K562 (cell line): ENCODE measurements around the gene HAUS7. TPM values are rescaled to one million over a fixed set of nuclear protein-coding genes. Genes with fewer than 3 reads are reported as not detected.

ENCODE experiments used
- ATAC-seq: fragments of 200-7000 bp; cut with Tn5 transposase; 3 replicates; pipeline ENCODE4 v1.9.1; 2020; ENCODE audit warnings: moderate library complexity
- Bru-seq: library from RNA; stranded (reverse); fragments of 400-500 nt; gene quantifications from one replicate; lab custom pipeline; 2021; lab: Mats Ljungman, UMichigan
- BruChase-seq, 2 experiments: library from RNA; stranded (reverse); fragments of 400-500 nt; gene quantifications; one replicate each; lab custom pipeline; 2021; lab: Mats Ljungman, UMichigan
- BruUV-seq: library from RNA; stranded (reverse); fragments of 400-500 nt; replicated peaks from 2 replicates; lab custom pipeline; 2021; lab: Mats Ljungman, UMichigan
- CTCF ChIA-PET: fragments of 300-600 bp; formaldehyde crosslinking; extraction: SDS; loops from one replicate; lab custom pipeline; 2021; ENCODE audit warnings: low intra/inter-chr PET ratio; lab: Yijun Ruan, JAX
- POLR2A ChIA-PET: fragments of 300-600, 350-650 bp; sonication (Branson Sonifier 250); formaldehyde crosslinking; extraction: SDS; loops from one replicate; lab custom pipeline; 2021; ENCODE audit warnings: antibody characterized with exemption, inconsistent platforms; lab: Yijun Ruan, JAX
- DNase-seq, 4 experiments: peaks; one replicate each; pipeline versions ENCODE4 v3.0.0 to v3.0.0-alpha.2; 2011 to 2018; ENCODE audit warnings: low spot score in 3 of 4, mixed read lengths in 3 of 4; ENCODE audit errors: extremely low read depth in 1 of 4
- FAIRE-seq: peaks from 2 replicates; lab custom pipeline; 2011; peaks lifted over from hg19 to GRCh38; lab: Jason Lieb, UNC
- H2AFZ ChIP-seq: 2 replicates; pipeline ENCODE4 v1.6.0; 2011; ENCODE audit warnings: low read depth, low read length, control low read depth, inconsistent platforms
- H3K27ac ChIP-seq: fragments of 200-600 bp; 3 replicates; pipeline ENCODE4 v1.8.0; 2011; ENCODE audit warnings: low read depth, mild to moderate bottlenecking, control low read depth, inconsistent platforms, low read length, moderate library complexity, mixed read lengths; ENCODE audit errors: extremely low read depth
- H3K27me3 ChIP-seq, 2 experiments: fragments of 300-600 bp in 1 of 2; 2 replicates in 1 of 2; 3 replicates in 1 of 2; pipeline versions ENCODE4 v1.6.0 to v1.8.0; 2011; ENCODE audit warnings: inconsistent platforms in 2 of 2, low read length in 2 of 2, mild to moderate bottlenecking in 1 of 2, mixed read lengths in 1 of 2, moderate library complexity in 1 of 2; ENCODE audit not compliant: control insufficient read depth in 2 of 2, insufficient read depth in 2 of 2
- H3K36me3 ChIP-seq: fragments of 300-600 bp; 3 replicates; pipeline ENCODE4 v1.8.0; 2011; ENCODE audit warnings: mild to moderate bottlenecking, low read length, inconsistent platforms; ENCODE audit not compliant: control insufficient read depth, insufficient read depth
- H3K4me1 ChIP-seq, 2 experiments: fragments of 200-600 bp in 1 of 2; replicated peaks in 1 of 2; 2 replicates in 1 of 2; 3 replicates in 1 of 2; pipeline versions ENCODE4 v1.5.1 to v1.8.0; 2011; ENCODE audit warnings: inconsistent platforms in 2 of 2, low read length in 2 of 2, mild to moderate bottlenecking in 1 of 2, mixed read lengths in 1 of 2, moderate library complexity in 1 of 2; ENCODE audit not compliant: control insufficient read depth in 2 of 2, insufficient read depth in 2 of 2
- H3K4me2 ChIP-seq: 2 replicates; pipeline ENCODE4 v1.6.1; 2011; ENCODE audit warnings: low read length, control low read depth, inconsistent platforms, mixed read lengths; ENCODE audit not compliant: insufficient read depth
- H3K4me3 ChIP-seq: fragments of 200-600 bp; sonication (generic), shearing (Covaris generic); 2 replicates; pipeline ENCODE4 v1.5.1; 2016; ENCODE audit warnings: control low read depth, inconsistent platforms
- H3K79me2 ChIP-seq: fragments of 200-600 bp; 3 replicates; pipeline ENCODE4 v1.8.0; 2011; ENCODE audit warnings: low read length, inconsistent platforms; ENCODE audit not compliant: control insufficient read depth, insufficient read depth
- H3K9ac ChIP-seq, 2 experiments: 2 replicates each; pipeline versions ENCODE4 v1.6.0 to v1.6.1; 2011; ENCODE audit warnings: low read depth in 2 of 2, low read length in 2 of 2, control low read depth in 1 of 2, inconsistent platforms in 1 of 2, mild to moderate bottlenecking in 1 of 2, mixed read lengths in 1 of 2; ENCODE audit not compliant: insufficient read depth in 1 of 2
- H3K9me1 ChIP-seq: one replicate; pipeline ENCODE4 v1.6.0; 2011; ENCODE audit warnings: inconsistent platforms, mild to moderate bottlenecking, low read length, moderate library complexity; ENCODE audit not compliant: control insufficient read depth, insufficient read depth
- H3K9me3 ChIP-seq: replicated peaks from 2 replicates; pipeline ENCODE4 v1.5.1; 2011; ENCODE audit warnings: low read depth, low read length, inconsistent platforms; ENCODE audit not compliant: control insufficient read depth, insufficient read depth
- H4K20me1 ChIP-seq: replicated peaks from 2 replicates; pipeline ENCODE4 v1.6.1; 2011; ENCODE audit warnings: low read length, inconsistent platforms, mixed read lengths; ENCODE audit not compliant: control insufficient read depth, insufficient read depth
- ARID2 ChIP-seq: fragments of 450-650 bp; IDR thresholded peaks from 2 replicates; pipeline ENCODE4 v1.6.1; 2017; ENCODE audit warnings: antibody characterized with exemption, mild to moderate bottlenecking
- CCNT2 ChIP-seq: IDR thresholded peaks from 2 replicates; pipeline ENCODE4 v1.6.1; 2011; ENCODE audit warnings: borderline replicate concordance, low read depth, mild to moderate bottlenecking, moderate library complexity, mixed read lengths, low read length; ENCODE audit not compliant: insufficient read length; ENCODE audit errors: extremely low read depth
- DPF2 ChIP-seq: fragments of 450-650 bp; IDR thresholded peaks from 2 replicates; pipeline ENCODE4 v1.6.1; 2016
- HMG20A ChIP-seq: fragments of 450-650 bp; formaldehyde crosslinking; conservative IDR thresholded peaks from 2 replicates; pipeline ENCODE4 v1.4.0; 2020; ENCODE audit warnings: mild to moderate bottlenecking, mixed read lengths
- NCOA2 ChIP-seq, 2 experiments: fragments of 450-650 bp; IDR thresholded peaks; 2 replicates each; pipeline ENCODE4 v1.6.1; 2018; ENCODE audit warnings: mild to moderate bottlenecking in 2 of 2, moderate library complexity in 1 of 2; ENCODE audit not compliant: partially characterized antibody in 2 of 2
- NELFE ChIP-seq: IDR thresholded peaks from 2 replicates; pipeline ENCODE4 v1.6.1; 2011; ENCODE audit warnings: mild to moderate bottlenecking; ENCODE audit not compliant: insufficient read depth, insufficient read length
- SAFB ChIP-seq: fragments of 200-400 bp; formaldehyde crosslinking; IDR thresholded peaks from 2 replicates; pipeline ENCODE4 v1.6.1; 2017; ENCODE audit warnings: low read depth, low read length, borderline replicate concordance
- TARDBP ChIP-seq: fragments of 450-650 bp; IDR thresholded peaks from 2 replicates; pipeline ENCODE4 v1.6.1; 2016
- TCF3 ChIP-seq: sonication (generic); formaldehyde crosslinking; IDR thresholded peaks from 2 replicates; pipeline ENCODE4 v1.4.0; 2020; ENCODE audit warnings: mild to moderate bottlenecking, missing genetic modification reagents
- WGBS: fragments of 100-300 bp; shearing (Covaris generic); methylation state at CpG from one replicate; pipeline ENCODE4 v1.1.6; 2016; ENCODE audit warnings: low coverage, mixed read lengths; ENCODE audit not compliant: insufficient coverage; ENCODE audit errors: missing lambda C conversion rate; 5-methylcytosine and 5-hydroxymethylcytosine counted together
- in situ Hi-C: fragments of 300-500 bp; cut with MboI; formaldehyde crosslinking; loops from 4 replicates; pipeline ENCODE4 v1.15.0; 2018; ENCODE audit warnings: inconsistent platforms, mixed read lengths
- intact Hi-C: fragments of 100-400 bp; cut with micrococcal nuclease; formaldehyde crosslinking; loops from 2 replicates; pipeline ENCODE4 v1.14.2; 2022
- long read RNA-seq, 3 experiments: library from polyadenylated mRNA in 2 of 3; library from RNA in 1 of 3; unstranded in 2 of 3; stranded (forward) in 1 of 3; transcript quantifications; one replicate each; pipeline ENCODE4 v2.0.0, GENCODE V29; 2019 to 2022
- polyA minus RNA-seq, 3 experiments: library from RNA; depleted of rRNA, polyadenylated mRNA; stranded (reverse); fragments of >200 nt; gene quantifications; 2 replicates each; pipeline ENCODE4 v1.2.3, GENCODE V29; 2011
- polyA plus RNA-seq, 8 experiments: library from polyadenylated mRNA; depleted of rRNA in 4 of 8; stranded (reverse) in 5 of 8; unstranded in 3 of 8; fragments of >200 nt; fragmentation: Nextera tagmentation in 2 of 8; fragmentation: Illumina TruSeq in 1 of 8; extraction: Ambion mirVana in 2 of 8; extraction: Trizol in 1 of 8; gene quantifications; 2 replicates each; pipeline versions ENCODE4 v1.2.1 to v1.2.3, GENCODE V29; 2011 to 2014; ENCODE audit warnings: inconsistent platforms in 1 of 8, missing spikeins in 1 of 8
- total RNA-seq, 7 experiments: library from RNA; depleted of rRNA in 6 of 7; stranded (reverse); fragments of >200 nt in 6 of 7; fragmentation: Illumina TruSeq in 2 of 7; extraction: Trizol in 2 of 7; gene quantifications; 2 replicates each; pipeline versions ENCODE4 v1.2.1 to v1.2.3, GENCODE V29; 2011 to 2021; ENCODE audit warnings: low replicate concordance in 1 of 7
- TF ChIP-seq, protein P1 (sequence below), 3 experiments: IDR thresholded peaks in 2 of 3; conservative IDR thresholded peaks in 1 of 3; 2 replicates each; pipeline ENCODE4 v1.5.1; 2011 to 2012; ENCODE audit warnings: low read length in 3 of 3, mild to moderate bottlenecking in 3 of 3, control low read depth in 2 of 3, improper control_type of control experiment in 1 of 3, inconsistent platforms in 1 of 3, low read depth in 1 of 3, mixed read lengths in 1 of 3, moderate library complexity in 1 of 3; ENCODE audit not compliant: insufficient read depth in 2 of 3
- TF ChIP-seq, protein P2 (sequence below): fragments of 250-450 bp; sonication (Bioruptor Pico); IDR thresholded peaks from 2 replicates; pipeline ENCODE4 v1.5.0; 2021

HAUS7 gene
- 44.0 and 101 TPM in 2 replicates for total RNA-seq (2011; cell fraction: chromatin; rRNA removed; ENCODE audit: low replicate concordance)
- total RNA-seq (2011; cell fraction: nucleolus; rRNA removed): 58.2 and 63.4 TPM in 2 replicates
- total RNA-seq (2011; cell fraction: nucleoplasm; rRNA removed): 58.6 and 62.3 TPM in 2 replicates
- total RNA-seq (2014; rRNA removed) (64.7 and 64.8 TPM in 2 replicates), total RNA-seq (2014; rRNA removed; fragmentation: Illumina TruSeq; extraction: Trizol) (38.5 and 48.6 TPM in 2 replicates), total RNA-seq (2015; rRNA removed; fragmentation: Illumina TruSeq; extraction: Trizol) (48.8 and 51.0 TPM in 2 replicates), total RNA-seq (2021) (94.0 and 94.9 TPM in 2 replicates), polyA plus RNA-seq (2011; rRNA removed) (38.0 and 44.3 TPM in 2 replicates), polyA plus RNA-seq (2014; fragmentation: Illumina TruSeq; extraction: Trizol) (49.7 and 56.9 TPM in 2 replicates), polyA plus RNA-seq (2014; fragmentation: Nextera tagmentation; extraction: Ambion mirVana) (10 to 100 TPM in 1 of 2 experiments, 1 to 10 TPM in 1; 10.0 to 26.1 TPM), polyA plus RNA-seq (2014; rRNA removed) (70.4 and 75.6 TPM in 2 replicates), polyA minus RNA-seq (2011; rRNA and poly(A)+ RNA removed) (31.5 and 39.4 TPM in 2 replicates), Bru-seq, nascent RNA (percentile 34 among the genes with signal in this experiment), BruChase-seq, experiment 1, labeled RNA remaining after a 2-hour chase (percentile 29 among the genes with signal in this experiment), BruChase-seq, experiment 2, labeled RNA remaining after a 6-hour chase (percentile 27 among the genes with signal in this experiment)
- 72.4 and 100 TPM in 2 replicates for polyA plus RNA-seq (2011; cell fraction: cytosol; rRNA removed)
- polyA plus RNA-seq (2011; cell fraction: nucleus; rRNA removed): 177 and 204 TPM in 2 replicates
- polyA plus RNA-seq (2012): 58.0 and 101 TPM in 2 replicates
- polyA minus RNA-seq (2011; cell fraction: cytosol; rRNA and poly(A)+ RNA removed): 32.0 and 34.9 TPM in 2 replicates
- 41.2 and 50.9 TPM in 2 replicates for polyA minus RNA-seq (2011; cell fraction: nucleus; rRNA and poly(A)+ RNA removed)
- long read RNA-seq, experiment 1, transcript HAUS7-202 (10 exons, 1,363 nt): major isoform, 109 of 125 reads
- long read RNA-seq, experiment 1, partial matches to known transcripts: 6 of 125 reads
- long read RNA-seq, experiment 1, other reads (novel, unspliced or antisense): 8 of 125 reads
- long read RNA-seq, experiment 2, transcript HAUS7-202 (10 exons, 1,363 nt): major isoform, 27 of 32 reads
- long read RNA-seq, experiment 2, partial matches to known transcripts: 2 of 32 reads
- long read RNA-seq, experiment 2, other reads (novel, unspliced or antisense): 2 of 32 reads
- long read RNA-seq, experiment 3, transcript HAUS7-202 (10 exons, 1,363 nt): major isoform, 54 of 54 reads
- long read RNA-seq, experiment 3, partial matches to known transcripts: 0 of 54 reads
- long read RNA-seq, experiment 3, other reads (novel, unspliced or antisense): 0 of 54 reads

- POLR2A ChIA-PET: no interaction called here
- in situ Hi-C loops (no loop called here), intact Hi-C loops (loop anchor here (5.0 kb wide), 1 partner anchor 37 kb away; no protein-coding TSS in a partner anchor)
- Histone ChIP-seq H3K9me3 (no peaks in the 10 kb centered on the region), H3K4me2 (peak within 1 kb of the TSS; percentile 89), H3K36me3 (peaks cover 33% of the 10 kb centered on the region; the same call in 2 of the 3 replicates), H2AFZ (peak within 1 kb of the TSS; percentile 80), H3K9ac (peak within 1 kb of the TSS; percentile 83 to 97), H3K4me3 (peak within 1 kb of the TSS; percentile 92), H3K4me1 (peaks cover 4 to 54% of the 10 kb centered on the region in 2 experiments; a peak in 4 of 5 replicates), H3K27me3 (no peaks in the 10 kb centered on the region), H4K20me1 (no peaks in the 10 kb centered on the region), H3K27ac (peak within 1 kb of the TSS; percentile 77), H3K9me1 (no peaks in the 10 kb centered on the region), H3K79me2 (peaks cover 29% of the 10 kb centered on the region)
- DNase-seq (peak; percentile 91 to 97 (median 93)), ATAC-seq (peak; percentile 92), FAIRE-seq (peak; percentile 80)
- no TSS peak for BruUV-seq
- CTCF ChIA-PET: interaction anchor here (0.9 to 1.7 kb wide), 2 partner anchors 36 to 512 kb away, joined by 6 to 9 read pairs; no protein-coding TSS in a partner anchor
- 27% methylated on average over 15 of the region's 70 CpGs for WGBS
- TF ChIP-seq NCOA2 (IDR thresholded peaks at IDR 0.05; ENCODE audit: partially characterized antibody in 2 of 2) (no peak), DPF2 (0 out of 2 replicates have a peak, but pooled peaks have one; percentile 18), SAFB (no peak), ARID2 (no peak), TARDBP (no peak), HMG20A (CRISPR knock-in tag) (no peak), CCNT2 (no peak), TCF3 (CRISPR knock-in tag) (no peak), NELFE (no peak)
- TF ChIP-seq, protein P1, sequence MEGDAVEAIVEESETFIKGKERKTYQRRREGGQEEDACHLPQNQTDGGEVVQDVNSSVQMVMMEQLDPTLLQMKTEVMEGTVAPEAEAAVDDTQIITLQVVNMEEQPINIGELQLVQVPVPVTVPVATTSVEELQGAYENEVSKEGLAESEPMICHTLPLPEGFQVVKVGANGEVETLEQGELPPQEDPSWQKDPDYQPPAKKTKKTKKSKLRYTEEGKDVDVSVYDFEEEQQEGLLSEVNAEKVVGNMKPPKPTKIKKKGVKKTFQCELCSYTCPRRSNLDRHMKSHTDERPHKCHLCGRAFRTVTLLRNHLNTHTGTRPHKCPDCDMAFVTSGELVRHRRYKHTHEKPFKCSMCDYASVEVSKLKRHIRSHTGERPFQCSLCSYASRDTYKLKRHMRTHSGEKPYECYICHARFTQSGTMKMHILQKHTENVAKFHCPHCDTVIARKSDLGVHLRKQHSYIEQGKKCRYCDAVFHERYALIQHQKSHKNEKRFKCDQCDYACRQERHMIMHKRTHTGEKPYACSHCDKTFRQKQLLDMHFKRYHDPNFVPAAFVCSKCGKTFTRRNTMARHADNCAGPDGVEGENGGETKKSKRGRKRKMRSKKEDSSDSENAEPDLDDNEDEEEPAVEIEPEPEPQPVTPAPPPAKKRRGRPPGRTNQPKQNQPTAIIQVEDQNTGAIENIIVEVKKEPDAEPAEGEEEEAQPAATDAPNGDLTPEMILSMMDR (IDR thresholded peaks at IDR 0.05 in 2 of 3, conservative IDR thresholded peaks at IDR 0.05 in 1 of 3; ENCODE audit: insufficient read depth in 2 of 3, low read depth in 1 of 3, low read length in 3 of 3): peak; percentile 84 to 99 (median 99)
- TF ChIP-seq, protein P2, sequence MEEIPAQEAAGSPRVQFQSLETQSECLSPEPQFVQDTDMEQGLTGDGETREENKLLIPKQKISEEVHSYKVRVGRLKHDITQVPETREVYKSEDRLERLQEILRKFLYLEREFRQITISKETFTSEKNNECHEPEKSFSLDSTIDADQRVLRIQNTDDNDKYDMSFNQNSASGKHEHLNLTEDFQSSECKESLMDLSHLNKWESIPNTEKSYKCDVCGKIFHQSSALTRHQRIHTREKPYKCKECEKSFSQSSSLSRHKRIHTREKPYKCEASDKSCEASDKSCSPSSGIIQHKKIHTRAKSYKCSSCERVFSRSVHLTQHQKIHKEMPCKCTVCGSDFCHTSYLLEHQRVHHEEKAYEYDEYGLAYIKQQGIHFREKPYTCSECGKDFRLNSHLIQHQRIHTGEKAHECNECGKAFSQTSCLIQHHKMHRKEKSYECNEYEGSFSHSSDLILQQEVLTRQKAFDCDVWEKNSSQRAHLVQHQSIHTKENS: no peak
Measured at GRCh38 chrX:153470411-153471363, at the start of gene HAUS7. TSS of gene HAUS7 (minus strand) at chrX:153470576. CDS start at chrX:153470557, 19 bp downstream.
